ENCODE measurements around the gene PPFIA2.

PPFIA2 gene

GRCh38 chr12:81375969-81376368, 383.2 kb downstream of the PPFIA2 start:
- in situ Hi-C loops (cut with MboI; ENCODE audit: low sequenced_read_pairs): no loop called here
- no peak for DNase-seq (ENCODE audit: low spot score in 2 of 2)
- Histone ChIP-seq H3K4me1 (no peaks in the 10 kb centered on the region), H3K9me3 (no peaks in the 10 kb centered on the region), H3K4me3 (no peak overlapping the region), H3K36me3 (replicated peaks) (peaks cover 5% of the 10 kb centered on the region; the same call in 1 of the 2 replicates), H3K27me3 (ENCODE audit: low read depth) (no peaks in the 10 kb centered on the region)

GRCh38 chr12:81370456-81370855, 388.7 kb downstream of the PPFIA2 start:
- in situ Hi-C loops (cut with MboI; ENCODE audit: low sequenced_read_pairs): no loop called here
- Histone ChIP-seq H3K4me1 (no peaks in the 10 kb centered on the region), H3K36me3 (replicated peaks) (peaks cover 5% of the 10 kb centered on the region; the same call in 1 of the 2 replicates), H3K9me3 (no peaks in the 10 kb centered on the region), H3K4me3 (no peak overlapping the region), H3K27me3 (ENCODE audit: low read depth) (no peaks in the 10 kb centered on the region)
- DNase-seq (ENCODE audit: low spot score in 2 of 2): no peak

DNA sequence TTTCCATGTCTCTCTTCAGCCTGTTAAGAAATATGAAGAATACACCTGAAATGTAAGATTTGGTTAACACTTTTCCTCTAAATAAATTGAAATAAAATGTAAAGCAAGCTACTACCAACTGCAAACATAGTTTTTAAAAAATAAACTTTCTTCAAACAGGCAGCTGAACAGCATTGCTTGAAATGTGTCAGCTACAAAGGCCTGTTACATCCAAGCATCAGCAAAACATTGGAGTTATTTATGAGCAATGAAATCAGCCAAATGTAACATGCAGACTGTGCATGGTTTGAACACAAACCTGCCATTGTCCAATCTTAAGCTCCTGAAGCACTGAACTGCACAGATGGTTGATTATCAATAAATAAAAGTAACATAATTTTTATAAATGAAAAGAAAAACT, 390.0 kb downstream of the PPFIA2 start:
- Histone ChIP-seq H3K27me3 (ENCODE audit: low read depth) (no peaks in the 10 kb centered on the region), H3K9me3 (no peaks in the 10 kb centered on the region), H3K4me3 (no peak overlapping the region), H3K4me1 (no peaks in the 10 kb centered on the region), H3K36me3 (replicated peaks) (no peaks in the 10 kb centered on the region)
- in situ Hi-C loops (cut with MboI; ENCODE audit: low sequenced_read_pairs): no loop called here
- no peak for DNase-seq (ENCODE audit: low spot score in 2 of 2)

DNA sequence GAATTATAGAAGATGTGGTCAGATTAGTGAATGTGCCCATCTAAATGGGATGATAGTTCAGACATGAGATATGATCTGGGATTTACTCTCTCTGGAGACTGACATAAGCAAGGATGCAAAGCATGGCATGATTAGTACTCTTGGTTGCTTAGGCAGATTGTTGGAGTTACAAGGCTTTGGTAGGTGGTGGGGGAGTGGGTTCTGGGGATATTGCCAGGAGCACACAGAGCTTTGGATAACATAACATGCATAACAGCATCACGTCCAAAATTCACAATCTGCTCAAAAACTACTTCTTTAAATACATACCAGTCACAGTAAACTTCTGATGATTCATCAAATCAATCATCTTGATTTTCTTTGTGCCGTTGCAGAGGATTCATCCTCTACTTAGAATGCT, 393.9 kb downstream of the PPFIA2 start:
- peaks cover 4% of the 10 kb centered on the region; the same call in 1 of the 2 replicates for H3K36me3 ChIP-seq (replicated peaks)
- in situ Hi-C loops (cut with MboI; ENCODE audit: low sequenced_read_pairs): no loop called here
- no peak for DNase-seq (ENCODE audit: low spot score in 2 of 2)
- no peak overlapping the region for H3K4me3 ChIP-seq
- H3K9me3 ChIP-seq: no peaks in the 10 kb centered on the region
- H3K27me3 ChIP-seq (ENCODE audit: low read depth): no peaks in the 10 kb centered on the region
- H3K4me1 ChIP-seq: no peaks in the 10 kb centered on the region

- H3K9me3 ChIP-seq: no peaks in the 10 kb centered on the region
- in situ Hi-C loops (cut with MboI; ENCODE audit: low sequenced_read_pairs): no loop called here
- peaks cover 17% of the 10 kb centered on the region for H3K36me3 ChIP-seq (replicated peaks)
- H3K4me3 ChIP-seq: no peak overlapping the region
- no peaks in the 10 kb centered on the region for H3K4me1 ChIP-seq
- no peak for DNase-seq (ENCODE audit: low spot score in 2 of 2)
- no peaks in the 10 kb centered on the region for H3K27me3 ChIP-seq (ENCODE audit: low read depth)
These were observed 398.2 kb downstream of the PPFIA2 start for GRCh38 chr12:81360916-81361315.

- Histone ChIP-seq H3K27me3 (ENCODE audit: low read depth) (no peaks in the 10 kb centered on the region), H3K9me3 (no peaks in the 10 kb centered on the region), H3K4me1 (no peaks in the 10 kb centered on the region), H3K36me3 (replicated peaks) (peaks cover 21% of the 10 kb centered on the region), H3K4me3 (no peak overlapping the region)
- no peak for DNase-seq (ENCODE audit: low spot score in 2 of 2)
- in situ Hi-C loops (cut with MboI; ENCODE audit: low sequenced_read_pairs): no loop called here
These were observed 399.4 kb downstream of the PPFIA2 start for GRCh38 chr12:81359736-81360135.

GRCh38 chr12:81354327-81354932, 404.7 kb downstream of the PPFIA2 start:
- no peak for DNase-seq (ENCODE audit: low spot score in 2 of 2)
- H3K9me3 ChIP-seq: no peaks in the 10 kb centered on the region
- no peaks in the 10 kb centered on the region for H3K4me1 ChIP-seq
- H3K36me3 ChIP-seq (replicated peaks): peaks cover 22% of the 10 kb centered on the region
- no peak overlapping the region for H3K4me3 ChIP-seq
- in situ Hi-C loops (cut with MboI; ENCODE audit: low sequenced_read_pairs): no loop called here
- no peaks in the 10 kb centered on the region for H3K27me3 ChIP-seq (ENCODE audit: low read depth)

- in situ Hi-C loops (cut with MboI; ENCODE audit: low sequenced_read_pairs): no loop called here
- DNase-seq (ENCODE audit: low spot score in 2 of 2): no peak
- Histone ChIP-seq H3K4me3 (no peak overlapping the region), H3K27me3 (ENCODE audit: low read depth) (no peaks in the 10 kb centered on the region), H3K9me3 (no peaks in the 10 kb centered on the region), H3K36me3 (replicated peaks) (peaks cover 5% of the 10 kb centered on the region), H3K4me1 (no peaks in the 10 kb centered on the region)
These were observed 408.8 kb downstream of the PPFIA2 start for GRCh38 chr12:81350309-81350708.

- no peak for DNase-seq (ENCODE audit: low spot score in 2 of 2)
- no peaks in the 10 kb centered on the region for H3K4me1 ChIP-seq
- H3K4me3 ChIP-seq: no peak overlapping the region
- H3K36me3 ChIP-seq (replicated peaks): no peaks in the 10 kb centered on the region; the same call in 1 of the 2 replicates
- no peaks in the 10 kb centered on the region for H3K27me3 ChIP-seq (ENCODE audit: low read depth)
- no peaks in the 10 kb centered on the region for H3K9me3 ChIP-seq
- in situ Hi-C loops (cut with MboI; ENCODE audit: low sequenced_read_pairs): no loop called here
These were observed 411.7 kb downstream of the PPFIA2 start for GRCh38 chr12:81347404-81347803.

DNA sequence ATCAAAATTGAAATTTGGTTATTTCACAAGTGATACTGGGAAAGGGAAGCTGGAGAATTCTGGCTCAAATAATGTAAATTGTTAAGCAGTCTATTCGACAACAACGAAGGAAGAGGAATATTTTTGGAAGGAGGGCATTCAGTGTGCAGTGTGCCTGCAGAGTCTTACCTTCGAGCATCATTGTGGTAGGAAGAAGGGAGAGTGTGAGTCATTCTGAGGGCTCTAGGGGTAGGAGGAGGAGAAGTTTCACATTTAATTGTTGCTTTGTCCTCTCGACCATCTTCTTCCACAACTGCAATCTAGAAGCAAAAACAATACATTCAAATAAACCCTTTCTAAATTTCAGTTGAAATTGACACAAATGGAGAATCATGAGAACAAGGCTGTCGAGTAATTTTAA, 418.2 kb downstream of the PPFIA2 start:
- in situ Hi-C loops (cut with MboI; ENCODE audit: low sequenced_read_pairs): no loop called here
- H3K4me1 ChIP-seq: no peaks in the 10 kb centered on the region
- H3K4me3 ChIP-seq: no peak overlapping the region
- H3K36me3 ChIP-seq (replicated peaks): peaks cover 7% of the 10 kb centered on the region
- H3K9me3 ChIP-seq: no peaks in the 10 kb centered on the region
- DNase-seq (ENCODE audit: low spot score in 2 of 2): no peak
- no peaks in the 10 kb centered on the region for H3K27me3 ChIP-seq (ENCODE audit: low read depth)

GRCh38 chr12:81339071-81339470, 420.1 kb downstream of the PPFIA2 start:
- H3K9me3 ChIP-seq: no peaks in the 10 kb centered on the region
- no peak for DNase-seq (ENCODE audit: low spot score in 2 of 2)

DNA sequence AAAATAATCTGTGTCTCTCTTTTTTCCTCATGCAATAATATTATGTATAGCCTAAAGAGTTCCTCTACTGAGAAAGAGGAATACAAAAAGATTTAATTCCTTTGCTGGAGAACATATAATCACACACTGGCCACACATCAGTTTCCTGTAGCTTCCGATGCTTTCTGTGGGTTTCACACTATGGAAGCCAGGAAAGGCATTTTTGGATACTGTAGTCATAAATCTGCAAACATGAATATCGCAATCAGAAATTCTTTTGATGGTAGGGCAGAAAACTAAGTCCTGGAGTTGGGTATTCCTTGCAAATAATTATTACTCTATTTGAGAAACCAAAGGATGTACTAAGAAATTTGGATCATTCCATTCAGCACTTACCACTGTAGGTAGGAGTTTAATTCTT, 421.3 kb downstream of the PPFIA2 start:
- in situ Hi-C loops (cut with MboI; ENCODE audit: low sequenced_read_pairs): no loop called here

More at GRCh38 chr12:81339071-81339470, 420.1 kb downstream of the PPFIA2 start:
- H3K4me1 ChIP-seq: no peaks in the 10 kb centered on the region
- no peaks in the 10 kb centered on the region for H3K27me3 ChIP-seq (ENCODE audit: low read depth)
- in situ Hi-C loops (cut with MboI; ENCODE audit: low sequenced_read_pairs): no loop called here
- H3K36me3 ChIP-seq (replicated peaks): peaks cover 7% of the 10 kb centered on the region
- no peak overlapping the region for H3K4me3 ChIP-seq

GRCh38 chr12:81333812-81334211, 425.3 kb downstream of the PPFIA2 start:
- Histone ChIP-seq H3K9me3 (no peaks in the 10 kb centered on the region), H3K36me3 (replicated peaks) (no peaks in the 10 kb centered on the region), H3K27me3 (ENCODE audit: low read depth) (no peaks in the 10 kb centered on the region), H3K4me3 (no peak overlapping the region), H3K4me1 (no peaks in the 10 kb centered on the region)
- in situ Hi-C loops (cut with MboI; ENCODE audit: low sequenced_read_pairs): no loop called here
- DNase-seq (ENCODE audit: low spot score in 2 of 2): no peak

More for the DNA sequence above, 421.3 kb downstream of the PPFIA2 start:
- no peaks in the 10 kb centered on the region for H3K4me1 ChIP-seq
- peaks cover 7% of the 10 kb centered on the region for H3K36me3 ChIP-seq (replicated peaks)
- no peaks in the 10 kb centered on the region for H3K9me3 ChIP-seq
- no peaks in the 10 kb centered on the region for H3K27me3 ChIP-seq (ENCODE audit: low read depth)
- H3K4me3 ChIP-seq: no peak overlapping the region
- DNase-seq (ENCODE audit: low spot score in 2 of 2): no peak

- H3K9me3 ChIP-seq: no peaks in the 10 kb centered on the region
- no peaks in the 10 kb centered on the region for H3K4me1 ChIP-seq
- no peak for DNase-seq (ENCODE audit: low spot score in 2 of 2)
- no peaks in the 10 kb centered on the region for H3K27me3 ChIP-seq (ENCODE audit: low read depth)
- no peaks in the 10 kb centered on the region for H3K36me3 ChIP-seq (replicated peaks)
- in situ Hi-C loops (cut with MboI; ENCODE audit: low sequenced_read_pairs): no loop called here
- H3K4me3 ChIP-seq: no peak overlapping the region
These were observed 427.1 kb downstream of the PPFIA2 start for GRCh38 chr12:81332054-81332453.

GRCh38 chr12:81330480-81330879, 428.7 kb downstream of the PPFIA2 start:
- Histone ChIP-seq H3K36me3 (replicated peaks) (no peaks in the 10 kb centered on the region), H3K9me3 (no peaks in the 10 kb centered on the region), H3K4me3 (no peak overlapping the region), H3K27me3 (ENCODE audit: low read depth) (no peaks in the 10 kb centered on the region), H3K4me1 (no peaks in the 10 kb centered on the region)
- in situ Hi-C loops (cut with MboI; ENCODE audit: low sequenced_read_pairs): no loop called here
- no peak for DNase-seq (ENCODE audit: low spot score in 2 of 2)
